PFSK-1 (cell line): ENCODE results near the gene NME7.

Source experiments
- POLR2AphosphoS5 ChIP-seq: IDR thresholded peaks from 2 replicates; pipeline ENCODE4 v1.6.1; 2012; ENCODE audit warnings: low read depth, mild to moderate bottlenecking, control low read depth, low read length, moderate library complexity
- REST ChIP-seq, 2 experiments: IDR thresholded peaks; 2 replicates each; pipeline versions ENCODE4 v1.6.1 to v1.8.0; 2011 to 2012; ENCODE audit warnings: low read depth in 2 of 2, low read length in 2 of 2, control low read depth in 1 of 2, inconsistent platforms in 1 of 2, mild to moderate bottlenecking in 1 of 2, moderate library complexity in 1 of 2; ENCODE audit not compliant: insufficient read depth in 1 of 2
- TAF1 ChIP-seq: IDR thresholded peaks from 2 replicates; pipeline ENCODE4 v1.6.1; 2012; ENCODE audit warnings: low read length, control low read depth, borderline replicate concordance; ENCODE audit not compliant: insufficient read depth

- TF ChIP-seq REST (IDR thresholded peaks at IDR 0.05; ENCODE audit: insufficient read depth in 1 of 2, low read depth in 2 of 2, low read length in 2 of 2), result no peak
- TF ChIP-seq POLR2AphosphoS5, result no peak
- no peak for TF ChIP-seq TAF1
These were observed 255.4 kb downstream of the NME7 start for GRCh38 chr1:169112241-169112640.
